ENCODE results near the gene MPP3. TPM values are rescaled to one million over a fixed set of nuclear protein-coding genes. Genes with fewer than 3 reads are reported as not detected.

Gene MPP3
- total RNA-seq, 1 experiment from 2014 or later: 6.9 TPM

GRCh38 chr17:43771463-43771862 lies 61.5 kb downstream of the MPP3 start:
- Histone ChIP-seq H3K14ac (ENCODE audit: insufficient read depth, low read length) (no peak overlapping the region), H3K27me3 (ENCODE audit: insufficient read depth, low read length) (no peaks in the 10 kb centered on the region), H4K20me1 (ENCODE audit: control insufficient read depth, insufficient read depth, insufficient read length) (no peaks in the 10 kb centered on the region), H2BK5ac (ENCODE audit: insufficient read length, low read length) (no peak overlapping the region), H3T11ph (ENCODE audit: low read length) (no peak overlapping the region), H3K9ac (ENCODE audit: extremely low read depth, insufficient read length, low read length) (no peak overlapping the region), H3K4ac (ENCODE audit: low read depth, low read length) (no peak overlapping the region), H2BK12ac (ENCODE audit: insufficient read length, low read depth, low read length) (no peak overlapping the region), H3K23me2 (ENCODE audit: insufficient read length, low read depth, low read length, poor library complexity, severe bottlenecking) (no peaks in the 10 kb centered on the region), H2BK15ac (ENCODE audit: low read depth, low read length) (no peak overlapping the region), H3K4me1 (ENCODE audit: insufficient read depth, low read length) (no peaks in the 10 kb centered on the region), H2BK20ac (ENCODE audit: low read depth, low read length, poor library complexity, severe bottlenecking) (no peak overlapping the region), H3K23ac (ENCODE audit: insufficient read length, low read depth, low read length) (no peak overlapping the region), H3K56ac (ENCODE audit: insufficient read length, low read depth, low read length) (no peak overlapping the region), H3K9me3 (ENCODE audit: control insufficient read depth, low read depth, low read length) (no peaks in the 10 kb centered on the region), H3K18ac (ENCODE audit: insufficient read length, low read depth, low read length) (no peak overlapping the region), H3K4me2 (ENCODE audit: insufficient read depth, insufficient read length, low read length) (no peak overlapping the region), H4K8ac (replicated peaks; ENCODE audit: insufficient read length, low read depth, low read length) (no peak overlapping the region), H3K27ac (ENCODE audit: insufficient read length, low read depth, low read length) (no peak overlapping the region), H3K79me2 (ENCODE audit: insufficient read depth, low read length) (no peaks in the 10 kb centered on the region), H3K79me1 (ENCODE audit: insufficient read depth, low read depth, low read length, poor library complexity, severe bottlenecking) (no peaks in the 10 kb centered on the region), H2AK5ac (ENCODE audit: insufficient read length, low read length) (no peak overlapping the region), H4K91ac (ENCODE audit: insufficient read length, low read depth, low read length) (no peak overlapping the region), H2AFZ (ENCODE audit: low read length) (no peak overlapping the region), H2BK120ac (ENCODE audit: low read depth, low read length, poor library complexity, severe bottlenecking) (no peak overlapping the region), H4K5ac (ENCODE audit: insufficient read length, low read depth, low read length) (no peak overlapping the region)
- TF ChIP-seq CTCF (conservative IDR thresholded peaks at IDR 0.05): no peak
- peaks cover 4 to 59% (median 57%) of the 10 kb centered on the region in 3 experiments for H3K36me3 Mint-ChIP-seq (ENCODE audit: insufficient read depth in 1 of 3, low read depth in 3 of 3)
- peaks cover 0 to 4% of the 10 kb centered on the region in 2 experiments; a peak in 3 of 4 replicates for H3K4me1 Mint-ChIP-seq
- no peak overlapping the region for H3K4me3 Mint-ChIP-seq
- no peaks in the 10 kb centered on the region for H3K27me3 Mint-ChIP-seq (ENCODE audit: low read depth)
- H3K27ac Mint-ChIP-seq: no peak overlapping the region
- no peaks in the 10 kb centered on the region for H3K9me3 Mint-ChIP-seq
- WGBS (ENCODE audit: extremely low coverage, insufficient read length, low lambda C conversion rate): no CpG with 5 or more reads among the region's 9 CpGs
- no peak for DNase-seq

Data from H9 (cell line).